ENCODE measurements around the gene FXYD6.

FXYD6 gene

GRCh38 chr11:117833401-117833891 lies 43.0 kb downstream of the FXYD6 start:
- no peak for TF ChIP-seq GABPA (IDR thresholded peaks at IDR 0.05; ENCODE audit: low read depth)
- TF ChIP-seq CTCF (IDR thresholded peaks at IDR 0.05; ENCODE audit: insufficient read depth, low read length), result no peak
- TF ChIP-seq POLR2AphosphoS5 (IDR thresholded peaks at IDR 0.05; ENCODE audit: low read depth), result no peak
- TF ChIP-seq SPI1 (IDR thresholded peaks at IDR 0.05; ENCODE audit: borderline replicate concordance, low read depth), result no peak
- no peak for TF ChIP-seq REST (IDR thresholded peaks at IDR 0.05; ENCODE audit: insufficient replicate concordance, low read depth)
- no peak overlapping the region for H3K27ac ChIP-seq (replicated peaks)
- H3K4me3 ChIP-seq (replicated peaks; ENCODE audit: insufficient read depth, low read length), result no peak overlapping the region
- DNase-seq (ENCODE audit: low read depth in 1 of 2, low spot score in 1 of 2), result no peak
- H3K27me3 ChIP-seq (ENCODE audit: insufficient read depth, poor library complexity, severe bottlenecking), result no peaks in the 10 kb centered on the region

GRCh38 chr11:117832511-117832910 lies 43.9 kb downstream of the FXYD6 start:
- H3K27me3 ChIP-seq (ENCODE audit: insufficient read depth, poor library complexity, severe bottlenecking), result no peaks in the 10 kb centered on the region
- H3K4me3 ChIP-seq (replicated peaks; ENCODE audit: insufficient read depth, low read length), result no peak overlapping the region
- no peak for TF ChIP-seq POLR2AphosphoS5 (IDR thresholded peaks at IDR 0.05; ENCODE audit: low read depth)
- TF ChIP-seq REST (IDR thresholded peaks at IDR 0.05; ENCODE audit: insufficient replicate concordance, low read depth), result no peak
- TF ChIP-seq SPI1 (IDR thresholded peaks at IDR 0.05; ENCODE audit: borderline replicate concordance, low read depth), result no peak
- TF ChIP-seq GABPA (IDR thresholded peaks at IDR 0.05; ENCODE audit: low read depth), result no peak
- no peak for TF ChIP-seq CTCF (IDR thresholded peaks at IDR 0.05; ENCODE audit: insufficient read depth, low read length)
- no peak overlapping the region for H3K27ac ChIP-seq (replicated peaks)
- DNase-seq (ENCODE audit: low read depth in 1 of 2, low spot score in 1 of 2), result no peak

DNA sequence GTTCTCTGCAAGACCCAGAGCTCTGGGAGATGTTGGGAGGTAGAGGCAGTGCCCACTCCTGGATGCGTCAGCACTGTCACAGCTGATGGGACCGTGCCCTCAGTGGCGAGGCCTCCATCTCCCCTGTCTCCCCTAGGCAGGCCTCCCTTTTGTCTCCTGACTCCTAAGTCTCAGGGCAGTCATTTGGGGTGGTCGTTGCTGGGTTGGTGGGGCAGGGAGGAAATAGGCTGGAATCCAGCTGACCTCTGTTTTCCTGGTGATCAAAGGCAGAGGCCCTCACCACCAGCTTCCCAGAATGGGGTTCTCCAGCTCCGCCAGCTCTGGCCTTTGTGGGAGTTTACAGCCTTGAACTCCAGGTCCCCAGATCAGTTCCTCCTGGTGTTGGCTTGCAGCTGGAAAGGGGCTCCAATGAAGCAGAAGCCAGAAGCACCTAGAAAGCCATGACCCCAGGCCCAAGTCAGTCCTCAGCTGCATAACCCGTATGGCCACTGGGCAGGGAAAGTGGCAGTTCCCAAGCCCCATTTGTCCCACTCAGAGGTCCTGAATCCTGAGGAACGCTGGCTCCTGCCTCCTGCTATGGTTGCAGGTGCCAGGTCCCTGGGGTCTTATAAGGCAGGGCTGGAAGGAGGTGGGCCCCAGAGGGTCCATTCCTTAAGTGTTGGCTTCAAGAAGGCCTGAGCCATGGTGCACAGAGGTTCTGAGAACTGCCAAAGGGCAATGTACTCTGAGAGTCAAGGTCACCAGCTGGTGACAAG lies 44.6 kb downstream of the FXYD6 start:
- Histone ChIP-seq H3K27ac (replicated peaks) (no peak overlapping the region), H3K27me3 (ENCODE audit: insufficient read depth, poor library complexity, severe bottlenecking) (no peaks in the 10 kb centered on the region), H3K4me3 (replicated peaks; ENCODE audit: insufficient read depth, low read length) (no peak overlapping the region)
- no peak for DNase-seq (ENCODE audit: low read depth in 1 of 2, low spot score in 1 of 2)
- no peak for TF ChIP-seq REST (IDR thresholded peaks at IDR 0.05; ENCODE audit: insufficient replicate concordance, low read depth)
